Ascending aorta (tissue), 2 donors: ENCODE measurements around the gene SKA2. TPM values are rescaled to one million over a fixed set of nuclear protein-coding genes. Genes with fewer than 3 reads are reported as not detected.
"Not testable (repeated sequence)": the region's sequence is repeated elsewhere in the genome, so short reads cannot be mapped to it uniquely, and the experiment has no call there.

Experiments used
- DNase-seq, 2 donors: peaks; one replicate each; pipeline ENCODE4 v3.0.0-alpha.2; 2019; ENCODE audit warnings: low spot score in 2 of 2
- H3K27ac ChIP-seq, 2 donors: fragments of 200-600 bp; sonication (generic); one replicate each; pipeline ENCODE4 v1.5.1; 2016 to 2017; ENCODE audit warnings: mild to moderate bottlenecking in 1 of 2
- H3K27me3 ChIP-seq: fragments of 200-600 bp; sonication (generic); one replicate; pipeline ENCODE4 v1.5.1; 2017
- H3K36me3 ChIP-seq, 2 donors: fragments of 200-600 bp; sonication (generic); one replicate each; pipeline ENCODE4 v1.5.1; 2016
- H3K4me1 ChIP-seq, 2 donors: fragments of 200-600 bp; sonication (generic); one replicate each; pipeline ENCODE4 v1.5.1; 2016 to 2017; ENCODE audit warnings: mild to moderate bottlenecking in 1 of 2
- H3K4me3 ChIP-seq, 2 donors: fragments of 200-600 bp; sonication (generic); one replicate each; pipeline ENCODE4 v1.5.1; 2016 to 2017; ENCODE audit warnings: mild to moderate bottlenecking in 1 of 2
- H3K9me3 ChIP-seq, 2 donors: fragments of 200-600 bp; sonication (generic); one replicate each; pipeline ENCODE4 v1.5.1; 2016
- CTCF ChIP-seq, 3 experiments: fragments of 200-600 bp in 2 of 3; fragments of 450-650 bp in 1 of 3; sonication (generic) in 2 of 3; IDR thresholded peaks; one replicate each; pipeline ENCODE4 v1.5.1; 2016 to 2019; ENCODE audit warnings: antibody characterized with exemption in 3 of 3, mild to moderate bottlenecking in 1 of 3, moderate library complexity in 1 of 3
- intact Hi-C: fragments of 100-400 bp; cut with DNase I; formaldehyde crosslinking; loops from one replicate; pipeline ENCODE4 v1.15.1; 2023
- total RNA-seq: library from RNA; depleted of rRNA; stranded (reverse); fragments of >200 nt; gene quantifications from one replicate; pipeline ENCODE4 v1.1.0, GENCODE V29; 2016

The SKA2 gene
- total RNA-seq, 1 donor from 2014 or later, result 15.4 TPM

GRCh38 chr17:59139939-59140338 is 15.0 kb downstream of the SKA2 start:
- Histone ChIP-seq H3K4me3 (no peak overlapping the region), H3K9me3 (no peaks in the 10 kb centered on the region), H3K27ac (no peak overlapping the region), H3K4me1 (no peaks in the 10 kb centered on the region), H3K27me3 (no peaks in the 10 kb centered on the region), H3K36me3 (no peaks in the 10 kb centered on the region)
- DNase-seq, result no peak
- intact Hi-C loops, result no loop called here
- no peak for TF ChIP-seq CTCF (IDR thresholded peaks at IDR 0.05)

- H3K9me3 ChIP-seq, H3K4me3 ChIP-seq, intact Hi-C loops, H3K36me3 ChIP-seq, H3K27ac ChIP-seq, DNase-seq, H3K4me1 ChIP-seq, H3K27me3 ChIP-seq: not testable (repeated sequence)
These were observed 16.6 kb downstream of the SKA2 start for GRCh38 chr17:59138339-59138738.

GRCh38 chr17:59131131-59131530 is 23.9 kb downstream of the SKA2 start:
- intact Hi-C loops, result no loop called here
- H3K9me3 ChIP-seq, result no peaks in the 10 kb centered on the region
- no peaks in the 10 kb centered on the region for H3K4me1 ChIP-seq
- H3K27ac ChIP-seq, result no peak overlapping the region
- no peak for TF ChIP-seq CTCF (IDR thresholded peaks at IDR 0.05)
- peaks cover 2 to 5% of the 10 kb centered on the region in 2 donors for H3K36me3 ChIP-seq
- no peak overlapping the region for H3K4me3 ChIP-seq
- no peak for DNase-seq
- no peaks in the 10 kb centered on the region for H3K27me3 ChIP-seq

- Histone ChIP-seq H3K9me3 (no peaks in the 10 kb centered on the region), H3K27me3 (no peaks in the 10 kb centered on the region), H3K27ac (no peak overlapping the region), H3K4me3 (no peak overlapping the region), H3K4me1 (no peaks in the 10 kb centered on the region), H3K36me3 (peaks cover 2 to 5% of the 10 kb centered on the region in 2 donors)
- TF ChIP-seq CTCF (IDR thresholded peaks at IDR 0.05), result no peak
- intact Hi-C loops, result no loop called here
- DNase-seq, result no peak
These were observed 25.2 kb downstream of the SKA2 start for GRCh38 chr17:59129814-59130213.

GRCh38 chr17:59126809-59127417 is 28.1 kb downstream of the SKA2 start:
- H3K9me3 ChIP-seq, result no peaks in the 10 kb centered on the region
- H3K36me3 ChIP-seq, result peaks cover 4 to 5% of the 10 kb centered on the region in 2 donors
- H3K27me3 ChIP-seq, result no peaks in the 10 kb centered on the region
- DNase-seq, result no peak
- intact Hi-C loops, result no loop called here
- H3K4me1 ChIP-seq, result no peaks in the 10 kb centered on the region
- no peak overlapping the region for H3K4me3 ChIP-seq
- H3K27ac ChIP-seq, result no peak overlapping the region
- no peak for TF ChIP-seq CTCF (IDR thresholded peaks at IDR 0.05)

- no peak for TF ChIP-seq CTCF (IDR thresholded peaks at IDR 0.05)
- no peaks in the 10 kb centered on the region for H3K27me3 ChIP-seq
- DNase-seq, result no peak
- intact Hi-C loops, result no loop called here
- H3K4me3 ChIP-seq, result no peak overlapping the region
- H3K36me3 ChIP-seq, result peaks cover 4 to 12% of the 10 kb centered on the region in 2 donors
- H3K4me1 ChIP-seq, result no peaks in the 10 kb centered on the region
- no peaks in the 10 kb centered on the region for H3K9me3 ChIP-seq
- no peak overlapping the region for H3K27ac ChIP-seq
These were observed 30.3 kb downstream of the SKA2 start for GRCh38 chr17:59124665-59125064.
